HEK293 (cell line): ENCODE results near the gene BCL2A1.
"Not testable (repeated sequence)": the region's sequence is repeated elsewhere in the genome, so short reads cannot be mapped to it uniquely, and the experiment has no call there.

ENCODE experiments used
- CTCF ChIA-PET: fragments of 350-600 bp; formaldehyde crosslinking; extraction: SDS; loops from one replicate; lab custom pipeline; 2021; ENCODE audit warnings: antibody characterized with exemption; lab: Yijun Ruan, JAX
- POLR2A ChIA-PET: fragments of 300-600 bp; formaldehyde crosslinking; extraction: SDS; loops from one replicate; lab custom pipeline; 2020; ENCODE audit warnings: antibody characterized with exemption, inconsistent platforms; lab: Yijun Ruan, JAX
- H3K27ac ChIP-seq: fragments of 200-500 bp; sonication (Bioruptor generic); 2 replicates; pipeline ENCODE4 v1.5.1; 2014; ENCODE audit warnings: low read depth, low read length, control low read depth, inconsistent platforms; ENCODE audit errors: extremely low read depth
- H3K36me3 ChIP-seq, 2 experiments: fragments of 200-500 bp in 1 of 2; sonication (Bioruptor generic) in 1 of 2; 1 replicate in 1 of 2; 2 replicates in 1 of 2; pipeline ENCODE4 v1.5.1; 2014 to 2017; ENCODE audit warnings: inconsistent platforms in 2 of 2, low read length in 2 of 2; ENCODE audit not compliant: control insufficient read depth in 2 of 2, insufficient read depth in 1 of 2
- H3K4me1 ChIP-seq: fragments of 200-500 bp; sonication (Bioruptor generic); 2 replicates; pipeline ENCODE4 v1.5.1; 2014; ENCODE audit warnings: mild to moderate bottlenecking, low read length, inconsistent platforms; ENCODE audit not compliant: control insufficient read depth, insufficient read depth
- H3K4me3 ChIP-seq: 2 replicates; pipeline ENCODE4 v1.5.1; 2011; ENCODE audit warnings: low read depth, mild to moderate bottlenecking, control low read depth, low read length, moderate library complexity
- H3K9me3 ChIP-seq: fragments of 200-500 bp; sonication (Bioruptor generic); 2 replicates; pipeline ENCODE4 v1.5.1; 2014; ENCODE audit warnings: low read depth, low read length, inconsistent platforms; ENCODE audit not compliant: control insufficient read depth, insufficient read depth
- FEZF1 ChIP-seq: fragments of 450-650 bp; formaldehyde crosslinking; IDR thresholded peaks from 2 replicates; pipeline ENCODE4 v1.5.1; 2016; ENCODE audit warnings: missing biosample characterization, missing genetic modification characterization
- GLI2 ChIP-seq: fragments of 450-650 bp; formaldehyde crosslinking; IDR thresholded peaks from 2 replicates; pipeline ENCODE4; 2017; ENCODE audit warnings: missing biosample characterization, missing genetic modification characterization, low read depth, borderline replicate concordance
- GLI4 ChIP-seq: fragments of 450-650 bp; formaldehyde crosslinking; IDR thresholded peaks from 2 replicates; pipeline ENCODE4 v1.5.1; 2016; ENCODE audit warnings: missing biosample characterization, missing genetic modification characterization
- KLF1 ChIP-seq: fragments of 450-650 bp; formaldehyde crosslinking; IDR thresholded peaks from 2 replicates; pipeline ENCODE4 v1.5.1; 2016; ENCODE audit warnings: missing biosample characterization, missing genetic modification characterization
- KLF7 ChIP-seq: fragments of 450-650 bp; formaldehyde crosslinking; IDR thresholded peaks from 2 replicates; pipeline ENCODE4 v1.5.1; 2016; ENCODE audit warnings: missing biosample characterization, missing genetic modification characterization, borderline replicate concordance
- OSR2 ChIP-seq: fragments of 450-650 bp; formaldehyde crosslinking; IDR thresholded peaks from 2 replicates; pipeline ENCODE4 v1.5.1; 2016; ENCODE audit warnings: missing biosample characterization, missing genetic modification characterization
- SALL2 ChIP-seq: fragments of 450-650 bp; formaldehyde crosslinking; IDR thresholded peaks from 2 replicates; pipeline ENCODE4 v1.5.0; 2017; ENCODE audit warnings: missing biosample characterization, mild to moderate bottlenecking, missing genetic modification characterization, borderline replicate concordance
- SCRT2 ChIP-seq: fragments of 450-650 bp; formaldehyde crosslinking; IDR thresholded peaks from 2 replicates; pipeline ENCODE4 v1.5.1; 2016; ENCODE audit warnings: missing biosample characterization, missing genetic modification characterization
- ZNF121 ChIP-seq: fragments of 450-650 bp; formaldehyde crosslinking; IDR thresholded peaks from 2 replicates; pipeline ENCODE4 v1.5.1; 2016; ENCODE audit warnings: missing biosample characterization, missing genetic modification characterization
- ZNF211 ChIP-seq: fragments of 450-650 bp; formaldehyde crosslinking; IDR thresholded peaks from 2 replicates; pipeline ENCODE4 v1.5.1; 2016; ENCODE audit warnings: low read depth, missing biosample characterization, missing genetic modification characterization
- ZNF23 ChIP-seq: fragments of 450-650 bp; formaldehyde crosslinking; IDR thresholded peaks from 2 replicates; pipeline ENCODE4 v1.5.1; 2016; ENCODE audit warnings: missing biosample characterization, missing genetic modification characterization, borderline replicate concordance
- ZNF366 ChIP-seq: fragments of 450-650 bp; formaldehyde crosslinking; conservative IDR thresholded peaks from 2 replicates; pipeline ENCODE4 v1.5.1; 2016; ENCODE audit warnings: missing biosample characterization, missing genetic modification characterization
- ZNF37A ChIP-seq: fragments of 450-650 bp; IDR thresholded peaks from 2 replicates; pipeline ENCODE4 v1.5.1; 2018; ENCODE audit warnings: missing biosample characterization, missing genetic modification characterization
- ZNF433 ChIP-seq: fragments of 450-650 bp; formaldehyde crosslinking; IDR thresholded peaks from 2 replicates; pipeline ENCODE4 v1.5.1; 2016; ENCODE audit warnings: missing biosample characterization, missing genetic modification characterization, low read depth
- ZNF558 ChIP-seq: fragments of 450-650 bp; formaldehyde crosslinking; IDR thresholded peaks from 2 replicates; pipeline ENCODE4 v1.5.1; 2016; ENCODE audit warnings: missing biosample characterization, missing genetic modification characterization
- ZNF585B ChIP-seq: fragments of 450-650 bp; formaldehyde crosslinking; IDR thresholded peaks from 2 replicates; pipeline ENCODE4 v1.5.1; 2016; ENCODE audit warnings: missing biosample characterization, missing genetic modification characterization
- ZNF707 ChIP-seq: fragments of 450-650 bp; formaldehyde crosslinking; IDR thresholded peaks from 2 replicates; pipeline ENCODE4 v1.5.1; 2016; ENCODE audit warnings: missing biosample characterization, missing genetic modification characterization
- ZNF776 ChIP-seq: fragments of 450-650 bp; formaldehyde crosslinking; IDR thresholded peaks from 2 replicates; pipeline ENCODE4 v1.5.0; 2017; ENCODE audit warnings: missing biosample characterization, missing genetic modification characterization, borderline replicate concordance
- ZNF785 ChIP-seq: fragments of 450-650 bp; formaldehyde crosslinking; IDR thresholded peaks from 2 replicates; pipeline ENCODE4 v1.5.1; 2016; ENCODE audit warnings: missing biosample characterization, missing genetic modification characterization
- TF ChIP-seq, protein P1 (sequence below): fragments of 450-650 bp; formaldehyde crosslinking; IDR thresholded peaks from 2 replicates; pipeline ENCODE4 v1.5.1; 2016; ENCODE audit warnings: missing biosample characterization, missing genetic modification characterization
- TF ChIP-seq, protein P2 (sequence below): fragments of 450-650 bp; formaldehyde crosslinking; IDR thresholded peaks from 2 replicates; pipeline ENCODE4 v1.5.1; 2016; ENCODE audit warnings: missing biosample characterization, missing genetic modification characterization
- TF ChIP-seq, protein P3 (sequence below): fragments of 450-650 bp; formaldehyde crosslinking; IDR thresholded peaks from 2 replicates; pipeline ENCODE4 v1.5.1; 2016; ENCODE audit warnings: missing biosample characterization, missing genetic modification characterization
- TF ChIP-seq, protein P4 (sequence below): fragments of 450-650 bp; formaldehyde crosslinking; IDR thresholded peaks from 2 replicates; pipeline ENCODE4 v1.5.1; 2016; ENCODE audit warnings: missing biosample characterization, missing genetic modification characterization

The BCL2A1 gene

DNA sequence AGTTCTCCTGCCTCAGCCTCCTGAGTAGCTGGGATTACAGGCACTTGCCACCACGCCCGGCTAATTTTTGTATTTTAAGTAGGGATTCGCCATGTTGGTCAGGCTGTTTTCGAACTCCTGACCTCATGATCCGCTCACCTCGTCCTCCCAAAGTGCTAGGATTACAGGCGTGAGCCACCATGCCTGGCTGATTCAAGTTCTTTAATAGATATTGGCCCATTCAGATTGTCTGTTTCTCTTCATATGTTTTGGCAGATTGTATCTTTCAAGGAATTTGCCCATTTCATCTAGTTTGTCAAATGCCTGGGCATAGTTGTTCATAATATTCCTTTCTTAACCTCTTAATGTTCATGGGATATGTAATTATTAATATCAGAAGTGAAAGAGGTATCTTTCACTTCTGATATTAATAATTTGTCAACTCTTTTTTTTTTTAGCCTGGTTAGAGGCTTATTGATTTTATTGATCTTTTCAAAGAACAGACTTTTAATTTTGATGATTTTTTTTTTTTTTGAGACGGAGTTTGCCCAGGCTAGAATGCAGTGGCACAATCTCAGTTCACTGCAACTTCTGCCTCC, 48.3 kb upstream of the BCL2A1 start:
- no peaks in the 10 kb centered on the region for H3K4me1 ChIP-seq
- H3K36me3 ChIP-seq: no peaks in the 10 kb centered on the region
- H3K9me3 ChIP-seq: no peaks in the 10 kb centered on the region
- TF ChIP-seq ZNF785: no peak
- TF ChIP-seq KLF1: no peak
- TF ChIP-seq ZNF23: no peak
- TF ChIP-seq, protein P1, sequence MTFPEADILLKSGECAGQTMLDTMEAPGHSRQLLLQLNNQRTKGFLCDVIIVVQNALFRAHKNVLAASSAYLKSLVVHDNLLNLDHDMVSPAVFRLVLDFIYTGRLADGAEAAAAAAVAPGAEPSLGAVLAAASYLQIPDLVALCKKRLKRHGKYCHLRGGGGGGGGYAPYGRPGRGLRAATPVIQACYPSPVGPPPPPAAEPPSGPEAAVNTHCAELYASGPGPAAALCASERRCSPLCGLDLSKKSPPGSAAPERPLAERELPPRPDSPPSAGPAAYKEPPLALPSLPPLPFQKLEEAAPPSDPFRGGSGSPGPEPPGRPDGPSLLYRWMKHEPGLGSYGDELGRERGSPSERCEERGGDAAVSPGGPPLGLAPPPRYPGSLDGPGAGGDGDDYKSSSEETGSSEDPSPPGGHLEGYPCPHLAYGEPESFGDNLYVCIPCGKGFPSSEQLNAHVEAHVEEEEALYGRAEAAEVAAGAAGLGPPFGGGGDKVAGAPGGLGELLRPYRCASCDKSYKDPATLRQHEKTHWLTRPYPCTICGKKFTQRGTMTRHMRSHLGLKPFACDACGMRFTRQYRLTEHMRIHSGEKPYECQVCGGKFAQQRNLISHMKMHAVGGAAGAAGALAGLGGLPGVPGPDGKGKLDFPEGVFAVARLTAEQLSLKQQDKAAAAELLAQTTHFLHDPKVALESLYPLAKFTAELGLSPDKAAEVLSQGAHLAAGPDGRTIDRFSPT (tag by site-specific recombination): no peak
- TF ChIP-seq ZNF585B (tag by site-specific recombination): no peak
- TF ChIP-seq ZNF433 (tag by site-specific recombination): no peak
- TF ChIP-seq GLI2 (tag by site-specific recombination): no peak
- no peak for TF ChIP-seq ZNF558 (tag by site-specific recombination)
- H3K27ac ChIP-seq: no peak overlapping the region
- POLR2A ChIA-PET: no interaction called here
- no peak overlapping the region for H3K4me3 ChIP-seq
- CTCF ChIA-PET: no interaction called here

DNA sequence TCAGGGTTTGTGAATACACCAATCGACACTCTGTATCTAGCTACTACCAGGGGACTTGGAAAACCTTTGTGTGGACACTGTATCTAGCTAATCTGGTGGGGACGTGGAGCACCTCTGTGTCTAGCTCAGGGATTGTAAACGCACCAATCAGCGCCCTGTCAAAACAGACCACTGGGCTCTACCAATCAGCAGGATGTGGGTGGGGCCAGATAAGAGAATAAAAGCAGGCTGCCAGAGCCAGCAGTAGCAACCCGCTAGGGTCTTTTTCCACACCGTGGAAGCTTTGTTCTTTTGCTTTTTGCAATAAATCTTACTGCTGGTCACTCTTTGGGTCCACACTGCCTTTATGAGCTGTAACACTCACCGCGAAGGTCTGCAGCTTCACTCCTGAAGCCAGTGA, 46.1 kb upstream of the BCL2A1 start:
- POLR2A ChIA-PET: interaction anchor here (0.6 to 1.0 kb wide), 2 partner anchors 34 to 94 kb away, joined by 3 read pairs; no protein-coding TSS in a partner anchor
- not testable (repeated sequence) for H3K27ac ChIP-seq, H3K4me1 ChIP-seq, H3K9me3 ChIP-seq, H3K4me3 ChIP-seq, H3K36me3 ChIP-seq
- CTCF ChIA-PET: interaction anchor here (0.7 kb wide), 1 partner anchor 247 kb away, joined by 3 read pairs; no protein-coding TSS in a partner anchor

DNA sequence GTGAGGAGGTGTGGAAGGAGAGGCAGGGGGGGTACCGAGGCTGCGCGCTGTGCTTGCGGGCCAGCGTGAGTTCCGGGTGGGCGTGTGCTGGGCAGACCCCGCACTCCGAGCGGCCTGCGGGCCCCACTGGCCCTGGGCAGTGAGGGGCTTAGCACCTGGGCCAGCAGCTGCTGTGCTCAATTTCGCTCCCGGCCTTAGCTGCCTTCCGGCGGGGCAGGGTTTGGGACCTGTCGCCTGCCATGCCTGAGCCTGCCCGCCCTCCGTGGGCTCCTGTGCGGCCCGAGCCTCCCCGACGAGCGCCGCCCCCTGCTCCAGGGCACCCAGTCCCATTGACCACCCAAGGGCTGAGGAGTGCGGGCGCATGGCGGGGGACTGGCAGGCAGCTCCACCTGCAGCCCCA, 45.5 kb upstream of the BCL2A1 start:
- H3K4me1 ChIP-seq, POLR2A ChIA-PET, H3K9me3 ChIP-seq, H3K36me3 ChIP-seq, H3K4me3 ChIP-seq, H3K27ac ChIP-seq: not testable (repeated sequence)
- CTCF ChIA-PET: interaction anchor here (0.6 kb wide), 1 partner anchor 44 kb away, joined by 3 read pairs; no protein-coding TSS in a partner anchor

DNA sequence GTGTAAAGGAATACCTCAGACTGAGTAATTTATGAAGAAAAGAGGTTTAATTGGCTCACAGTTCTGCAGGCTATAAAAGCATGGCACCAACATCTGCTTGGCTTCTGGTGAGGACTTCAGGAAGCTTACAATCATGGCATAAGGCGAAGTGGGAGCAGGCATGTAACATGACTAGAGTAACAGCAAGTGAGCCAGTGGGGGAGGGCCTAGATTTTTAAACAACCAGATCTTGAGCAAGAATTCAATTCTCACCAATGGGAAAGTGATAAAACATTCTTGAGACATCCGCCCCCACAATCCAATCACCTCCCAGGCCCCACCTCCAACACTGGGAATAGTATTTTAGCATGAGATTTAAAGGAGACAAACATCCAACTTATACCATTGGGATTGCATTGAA, 44.2 kb upstream of the BCL2A1 start:
- ChIA-PET POLR2A (no interaction called here), CTCF (no interaction called here)
- Histone ChIP-seq H3K36me3 (no peaks in the 10 kb centered on the region; a peak in 1 of 3 replicates), H3K27ac (no peak overlapping the region), H3K4me1 (no peaks in the 10 kb centered on the region), H3K9me3 (no peaks in the 10 kb centered on the region), H3K4me3 (no peak overlapping the region)
- TF ChIP-seq GLI4 (no peak), ZNF776 (tag by site-specific recombination) (no peak), OSR2 (no peak), FEZF1 (tag by site-specific recombination) (no peak), SCRT2 (tag by site-specific recombination) (no peak), SALL2 (tag by site-specific recombination) (no peak), KLF7 (no peak), ZNF37A (no peak), ZNF121 (no peak), ZNF366 (tag by site-specific recombination) (no peak), ZNF211 (tag by site-specific recombination) (no peak), ZNF707 (tag by site-specific recombination) (no peak)
- TF ChIP-seq, protein P2, sequence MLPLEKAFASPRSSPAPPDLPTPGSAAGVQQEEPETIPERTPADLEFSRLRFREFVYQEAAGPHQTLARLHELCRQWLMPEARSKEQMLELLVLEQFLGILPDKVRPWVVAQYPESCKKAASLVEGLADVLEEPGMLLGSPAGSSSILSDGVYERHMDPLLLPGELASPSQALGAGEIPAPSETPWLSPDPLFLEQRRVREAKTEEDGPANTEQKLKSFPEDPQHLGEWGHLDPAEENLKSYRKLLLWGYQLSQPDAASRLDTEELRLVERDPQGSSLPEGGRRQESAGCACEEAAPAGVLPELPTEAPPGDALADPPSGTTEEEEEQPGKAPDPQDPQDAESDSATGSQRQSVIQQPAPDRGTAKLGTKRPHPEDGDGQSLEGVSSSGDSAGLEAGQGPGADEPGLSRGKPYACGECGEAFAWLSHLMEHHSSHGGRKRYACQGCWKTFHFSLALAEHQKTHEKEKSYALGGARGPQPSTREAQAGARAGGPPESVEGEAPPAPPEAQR: no peak
- TF ChIP-seq, protein P3, sequence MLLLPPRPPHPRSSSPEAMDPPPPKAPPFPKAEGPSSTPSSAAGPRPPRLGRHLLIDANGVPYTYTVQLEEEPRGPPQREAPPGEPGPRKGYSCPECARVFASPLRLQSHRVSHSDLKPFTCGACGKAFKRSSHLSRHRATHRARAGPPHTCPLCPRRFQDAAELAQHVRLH (tag by site-specific recombination): no peak
- TF ChIP-seq, protein P4, sequence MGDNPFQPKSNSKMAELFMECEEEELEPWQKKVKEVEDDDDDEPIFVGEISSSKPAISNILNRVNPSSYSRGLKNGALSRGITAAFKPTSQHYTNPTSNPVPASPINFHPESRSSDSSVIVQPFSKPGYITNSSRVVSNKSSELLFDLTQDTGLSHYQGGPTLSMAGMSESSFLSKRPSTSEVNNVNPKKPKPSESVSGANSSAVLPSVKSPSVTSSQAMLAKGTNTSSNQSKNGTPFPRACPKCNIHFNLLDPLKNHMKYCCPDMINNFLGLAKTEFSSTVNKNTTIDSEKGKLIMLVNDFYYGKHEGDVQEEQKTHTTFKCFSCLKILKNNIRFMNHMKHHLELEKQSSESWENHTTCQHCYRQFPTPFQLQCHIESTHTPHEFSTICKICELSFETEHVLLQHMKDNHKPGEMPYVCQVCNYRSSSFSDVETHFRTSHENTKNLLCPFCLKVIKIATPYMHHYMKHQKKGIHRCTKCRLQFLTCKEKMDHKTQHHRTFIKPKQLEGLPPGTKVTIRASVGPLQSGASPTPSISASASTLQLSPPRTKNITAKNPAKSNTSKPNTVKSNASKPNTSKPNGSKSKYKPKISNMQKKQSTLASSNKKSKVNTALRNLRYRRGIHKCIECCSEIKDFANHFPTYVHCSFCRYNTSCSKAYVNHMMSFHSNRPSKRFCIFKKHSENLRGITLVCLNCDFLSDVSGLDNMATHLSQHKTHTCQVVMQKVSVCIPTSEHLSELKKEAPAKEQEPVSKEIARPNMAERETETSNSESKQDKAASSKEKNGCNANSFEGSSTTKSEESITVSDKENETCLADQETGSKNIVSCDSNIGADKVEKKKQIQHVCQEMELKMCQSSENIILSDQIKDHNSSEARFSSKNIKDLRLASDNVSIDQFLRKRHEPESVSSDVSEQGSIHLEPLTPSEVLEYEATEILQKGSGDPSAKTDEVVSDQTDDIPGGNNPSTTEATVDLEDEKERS (tag by site-specific recombination): no peak
